Suprapubic skin (tissue), 4 donors: ENCODE results near the gene LTC4S. TPM values are rescaled to one million over a fixed set of nuclear protein-coding genes. Genes with fewer than 3 reads are reported as not detected.

Source experiments
- DNase-seq, 2 donors: peaks; one replicate each; pipeline ENCODE4 v3.0.0-alpha.2; 2019; ENCODE audit warnings: low spot score in 2 of 2
- H3K27ac ChIP-seq: fragments of 200-600 bp; sonication (generic); one replicate; pipeline ENCODE4 v1.5.1; 2019
- H3K27me3 ChIP-seq: fragments of 200-600 bp; sonication (generic); one replicate; pipeline ENCODE4 v1.5.1; 2019
- H3K36me3 ChIP-seq: fragments of 200-600 bp; sonication (generic); one replicate; pipeline ENCODE4 v1.5.1; 2019
- H3K4me1 ChIP-seq: fragments of 200-600 bp; sonication (generic); one replicate; pipeline ENCODE4 v1.5.1; 2019
- H3K4me3 ChIP-seq: fragments of 200-600 bp; sonication (generic); one replicate; pipeline ENCODE4 v1.5.1; 2019; ENCODE audit warnings: mild to moderate bottlenecking
- H3K9me3 ChIP-seq: fragments of 200-600 bp; sonication (generic); one replicate; pipeline ENCODE4 v1.5.1; 2019
- EP300 ChIP-seq: sonication (generic); formaldehyde crosslinking; IDR thresholded peaks from one replicate; pipeline ENCODE4 v1.6.1; 2017; ENCODE audit warnings: antibody characterized with exemption
- POLR2A ChIP-seq, 2 donors: fragments of 450-650 bp; IDR thresholded peaks; one replicate each; pipeline ENCODE4 v1.6.1; 2017; ENCODE audit warnings: antibody characterized with exemption in 2 of 2, mild to moderate bottlenecking in 2 of 2, moderate library complexity in 2 of 2
- POLR2AphosphoS5 ChIP-seq, 3 donors: sonication (generic); formaldehyde crosslinking; IDR thresholded peaks; one replicate each; pipeline ENCODE4 v1.6.1; 2017; ENCODE audit warnings: antibody characterized with exemption in 3 of 3
- WGBS: methylation state at CpG from one replicate; pipeline ENCODE4 v1.1.5; 2018; 5-methylcytosine and 5-hydroxymethylcytosine counted together
- total RNA-seq, 4 donors: library from RNA; depleted of rRNA; stranded (reverse); fragments of >200 nt; gene quantifications; one replicate each; pipeline ENCODE4 v1.1.0, GENCODE V29; 2016
- TF ChIP-seq, protein P1 (sequence below), 2 donors: fragments of 200-600 bp in 1 of 2; fragments of 450-650 bp in 1 of 2; sonication (generic) in 1 of 2; IDR thresholded peaks; one replicate each; pipeline ENCODE4 v1.5.1; 2016 to 2019; ENCODE audit warnings: antibody characterized with exemption in 2 of 2, mild to moderate bottlenecking in 1 of 2, moderate library complexity in 1 of 2

LTC4S gene
- total RNA-seq, 4 donors from 2014 or later: 3.5 to 7.9 (median 4.5) TPM

- Histone ChIP-seq H3K4me3 (no peak overlapping the region), H3K27me3 (no peaks in the 10 kb centered on the region), H3K27ac (no peak overlapping the region), H3K4me1 (peaks cover 45% of the 10 kb centered on the region), H3K9me3 (no peaks in the 10 kb centered on the region), H3K36me3 (peaks cover 56% of the 10 kb centered on the region)
- DNase-seq: no peak
- WGBS: 89% methylated on average over 9 of the region's 9 CpGs
- TF ChIP-seq POLR2A (IDR thresholded peaks at IDR 0.05): no peak
- TF ChIP-seq POLR2AphosphoS5 (IDR thresholded peaks at IDR 0.05): no peak
- TF ChIP-seq EP300: no peak
- TF ChIP-seq, protein P1, sequence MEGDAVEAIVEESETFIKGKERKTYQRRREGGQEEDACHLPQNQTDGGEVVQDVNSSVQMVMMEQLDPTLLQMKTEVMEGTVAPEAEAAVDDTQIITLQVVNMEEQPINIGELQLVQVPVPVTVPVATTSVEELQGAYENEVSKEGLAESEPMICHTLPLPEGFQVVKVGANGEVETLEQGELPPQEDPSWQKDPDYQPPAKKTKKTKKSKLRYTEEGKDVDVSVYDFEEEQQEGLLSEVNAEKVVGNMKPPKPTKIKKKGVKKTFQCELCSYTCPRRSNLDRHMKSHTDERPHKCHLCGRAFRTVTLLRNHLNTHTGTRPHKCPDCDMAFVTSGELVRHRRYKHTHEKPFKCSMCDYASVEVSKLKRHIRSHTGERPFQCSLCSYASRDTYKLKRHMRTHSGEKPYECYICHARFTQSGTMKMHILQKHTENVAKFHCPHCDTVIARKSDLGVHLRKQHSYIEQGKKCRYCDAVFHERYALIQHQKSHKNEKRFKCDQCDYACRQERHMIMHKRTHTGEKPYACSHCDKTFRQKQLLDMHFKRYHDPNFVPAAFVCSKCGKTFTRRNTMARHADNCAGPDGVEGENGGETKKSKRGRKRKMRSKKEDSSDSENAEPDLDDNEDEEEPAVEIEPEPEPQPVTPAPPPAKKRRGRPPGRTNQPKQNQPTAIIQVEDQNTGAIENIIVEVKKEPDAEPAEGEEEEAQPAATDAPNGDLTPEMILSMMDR (IDR thresholded peaks at IDR 0.05): no peak
Measured at GRCh38 chr5:179767496-179768100, 26.2 kb upstream of the LTC4S start.

DNA sequence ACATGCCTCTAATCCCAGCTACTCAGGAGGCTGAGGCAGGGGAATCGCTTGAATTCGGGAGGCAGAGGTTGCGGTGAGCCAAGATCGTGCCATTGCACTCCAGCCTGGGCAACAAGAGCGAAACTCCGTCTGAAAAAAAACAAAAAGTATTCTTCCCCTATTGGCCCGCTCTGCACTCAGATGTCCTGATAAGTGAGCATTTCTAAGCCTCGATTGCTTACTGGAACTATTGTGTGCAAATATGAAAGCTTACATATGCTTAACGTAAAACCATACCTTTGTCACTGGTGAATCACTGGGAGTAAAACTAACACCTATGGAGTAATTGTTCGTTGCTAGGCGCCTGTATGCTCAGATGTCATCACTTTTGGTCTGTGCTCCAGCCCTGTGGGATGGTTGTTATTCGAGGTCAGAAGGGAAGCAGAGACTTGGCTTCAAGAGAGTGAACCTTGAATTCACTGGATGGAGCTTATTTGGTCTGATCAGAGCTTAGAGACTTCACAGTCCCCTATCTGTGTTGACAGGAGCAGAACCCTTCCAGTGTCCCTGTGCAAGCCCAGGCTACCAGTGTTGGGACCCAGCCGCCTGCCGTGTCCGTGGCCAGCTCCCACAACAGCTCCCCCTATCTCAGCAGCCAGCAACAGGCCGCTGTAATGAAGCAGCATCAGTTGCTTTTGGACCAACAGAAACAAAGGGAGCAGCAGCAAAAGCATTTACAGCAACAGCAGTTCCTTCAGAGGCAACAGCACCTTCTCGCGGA is 25.3 kb upstream of the LTC4S start:
- H3K27ac ChIP-seq: no peak overlapping the region
- H3K27me3 ChIP-seq: no peaks in the 10 kb centered on the region
- no peaks in the 10 kb centered on the region for H3K9me3 ChIP-seq
- peaks cover 65% of the 10 kb centered on the region for H3K36me3 ChIP-seq
- DNase-seq: no peak
- H3K4me3 ChIP-seq: no peak overlapping the region
- TF ChIP-seq, protein P1 (IDR thresholded peaks at IDR 0.05): no peak
- TF ChIP-seq POLR2A (IDR thresholded peaks at IDR 0.05): no peak
- TF ChIP-seq POLR2AphosphoS5 (IDR thresholded peaks at IDR 0.05): no peak
- no peak for TF ChIP-seq EP300
- H3K4me1 ChIP-seq: peaks cover 36% of the 10 kb centered on the region
- WGBS: 91% methylated on average over 18 of the region's 18 CpGs

- H3K27ac ChIP-seq: no peak overlapping the region
- 92% methylated on average over 5 of the region's 6 CpGs for WGBS
- no peak overlapping the region for H3K4me3 ChIP-seq
- DNase-seq: no peak
- no peak for TF ChIP-seq EP300
- TF ChIP-seq POLR2A (IDR thresholded peaks at IDR 0.05): no peak
- TF ChIP-seq POLR2AphosphoS5 (IDR thresholded peaks at IDR 0.05): no peak
- TF ChIP-seq, protein P1 (IDR thresholded peaks at IDR 0.05): no peak
- H3K27me3 ChIP-seq: no peaks in the 10 kb centered on the region
- H3K36me3 ChIP-seq: peaks cover 73% of the 10 kb centered on the region
- H3K9me3 ChIP-seq: no peaks in the 10 kb centered on the region
- H3K4me1 ChIP-seq: peaks cover 28% of the 10 kb centered on the region
Measured at GRCh38 chr5:179769271-179769670, 24.5 kb upstream of the LTC4S start.

DNA sequence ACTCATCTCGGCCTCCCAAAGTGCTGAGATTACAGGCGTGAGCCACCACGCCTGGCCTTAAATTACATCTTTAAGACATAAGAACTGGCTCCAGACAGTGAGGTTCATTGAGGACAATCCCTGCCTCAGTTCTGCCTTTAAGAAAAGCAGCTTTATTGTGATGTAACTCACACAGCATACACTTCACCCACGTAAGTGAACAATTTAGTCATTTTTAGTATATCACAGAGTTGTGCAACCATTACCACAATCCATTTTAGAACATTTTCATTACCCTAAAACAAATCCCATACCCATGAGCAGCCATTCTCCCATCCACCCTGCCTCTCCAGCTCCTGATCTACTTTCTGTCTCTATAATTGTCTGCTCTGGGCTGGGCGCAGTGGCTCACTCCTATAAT is 24.0 kb upstream of the LTC4S start:
- no peak for TF ChIP-seq EP300
- H3K27me3 ChIP-seq: no peaks in the 10 kb centered on the region
- H3K27ac ChIP-seq: no peak overlapping the region
- H3K4me3 ChIP-seq: no peak overlapping the region
- no peak for DNase-seq
- WGBS: 95% methylated on average over 5 of the region's 5 CpGs
- H3K36me3 ChIP-seq: peaks cover 78% of the 10 kb centered on the region
- H3K9me3 ChIP-seq: no peaks in the 10 kb centered on the region
- H3K4me1 ChIP-seq: peaks cover 23% of the 10 kb centered on the region

DNA sequence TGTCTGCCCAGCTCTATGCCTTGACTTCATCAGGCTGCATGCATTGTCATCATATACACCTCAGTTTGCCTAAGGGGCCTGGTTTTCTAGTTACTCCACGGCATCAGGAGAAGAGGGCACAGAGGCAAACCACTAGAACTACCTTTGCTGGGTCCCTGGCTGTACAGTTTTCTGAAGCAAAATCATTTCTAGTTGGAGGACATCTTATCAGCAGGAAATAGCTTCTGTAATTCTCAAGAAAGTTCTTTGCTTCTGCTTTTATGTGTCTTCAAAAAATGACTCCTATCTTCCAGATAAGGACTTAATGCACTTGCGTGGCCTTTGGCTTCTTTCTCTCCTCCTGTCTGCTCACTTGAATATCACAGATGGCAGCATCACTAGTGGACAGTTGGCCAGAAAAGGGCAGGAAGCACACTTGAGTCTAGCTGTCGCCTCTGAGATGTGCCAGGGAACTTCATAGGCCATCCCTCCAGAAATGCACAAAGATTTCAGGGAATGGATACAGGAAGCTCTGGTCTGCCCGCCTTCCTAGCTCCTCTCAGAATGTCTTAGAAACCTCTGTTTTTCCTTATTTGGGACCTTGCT is 22.4 kb upstream of the LTC4S start:
- 86% methylated on average over 4 of the region's 4 CpGs for WGBS
- Histone ChIP-seq H3K9me3 (no peaks in the 10 kb centered on the region), H3K27ac (no peak overlapping the region), H3K36me3 (peaks cover 82% of the 10 kb centered on the region), H3K4me1 (peaks cover 8% of the 10 kb centered on the region), H3K27me3 (no peaks in the 10 kb centered on the region), H3K4me3 (no peak overlapping the region)
- no peak for TF ChIP-seq POLR2A (IDR thresholded peaks at IDR 0.05)
- TF ChIP-seq, protein P1 (IDR thresholded peaks at IDR 0.05): no peak
- no peak for TF ChIP-seq POLR2AphosphoS5 (IDR thresholded peaks at IDR 0.05)
- TF ChIP-seq EP300: no peak
- no peak for DNase-seq
